Kasumi-1 (cell line): Measurements from ENCODE around the gene GNB1L.
A peak's percentile ranks its signal among the peaks of the same experiment; 100 is the strongest.
"Not testable (repeated sequence)": the region's sequence is repeated elsewhere in the genome, so short reads cannot be mapped to it uniquely, and the experiment has no call there.

Experiments
- DNase-seq, 2 experiments: peaks; one replicate each; lab custom pipeline; 2025; lab: John Stamatoyannopoulos, UW

GNB1L gene

DNA sequence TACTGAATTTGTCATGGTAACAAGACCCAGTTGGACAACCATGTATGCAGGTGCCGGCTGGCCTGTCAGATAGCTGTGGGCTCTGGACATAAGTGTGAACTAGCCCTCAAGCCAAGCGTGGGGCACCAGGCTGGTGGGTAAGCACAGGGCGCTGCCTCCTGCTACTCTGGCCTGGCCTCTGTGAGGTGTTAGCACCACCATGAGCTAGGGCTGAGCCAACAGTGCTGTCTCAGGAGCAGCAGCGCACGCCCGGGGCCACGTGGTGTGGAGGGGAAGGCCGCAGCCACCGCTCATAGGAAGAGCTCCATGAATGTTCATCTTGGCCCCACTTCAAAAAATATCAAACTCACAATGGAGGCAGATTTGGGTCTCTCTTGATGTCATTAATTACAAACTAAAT, 35.3 kb upstream of the GNB1L start:
- no peak for DNase-seq

DNA sequence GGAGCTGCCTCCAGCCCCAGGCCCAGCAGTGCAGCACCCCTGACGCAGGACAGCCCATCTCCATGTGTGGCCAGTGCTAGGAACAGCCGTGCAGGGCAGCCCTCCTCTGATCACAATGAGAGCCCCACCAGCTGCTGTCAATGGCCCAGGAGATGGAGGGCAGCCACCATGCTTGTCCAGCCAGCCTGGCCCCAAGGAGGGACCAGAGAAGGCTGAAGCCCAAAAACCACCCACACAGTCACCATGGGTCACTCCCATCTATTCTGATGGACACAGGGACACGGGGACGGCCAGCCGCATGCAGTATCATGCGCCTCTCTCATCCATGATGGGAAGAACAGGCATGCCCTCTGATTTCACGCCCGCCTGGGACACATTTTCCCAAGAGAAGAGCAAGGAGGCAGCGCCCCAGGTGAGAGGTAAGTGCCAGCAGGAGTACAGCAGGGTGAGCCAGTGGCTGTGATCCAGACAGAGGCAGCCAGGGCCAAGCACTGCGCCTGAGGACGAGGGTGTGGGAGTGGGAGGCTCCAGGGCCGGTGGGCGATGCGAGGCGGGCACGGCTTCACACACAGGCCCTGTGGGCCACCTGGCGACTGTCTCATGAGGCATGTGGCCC, 33.6 kb upstream of the GNB1L start:
- DNase-seq, result no peak

DNA sequence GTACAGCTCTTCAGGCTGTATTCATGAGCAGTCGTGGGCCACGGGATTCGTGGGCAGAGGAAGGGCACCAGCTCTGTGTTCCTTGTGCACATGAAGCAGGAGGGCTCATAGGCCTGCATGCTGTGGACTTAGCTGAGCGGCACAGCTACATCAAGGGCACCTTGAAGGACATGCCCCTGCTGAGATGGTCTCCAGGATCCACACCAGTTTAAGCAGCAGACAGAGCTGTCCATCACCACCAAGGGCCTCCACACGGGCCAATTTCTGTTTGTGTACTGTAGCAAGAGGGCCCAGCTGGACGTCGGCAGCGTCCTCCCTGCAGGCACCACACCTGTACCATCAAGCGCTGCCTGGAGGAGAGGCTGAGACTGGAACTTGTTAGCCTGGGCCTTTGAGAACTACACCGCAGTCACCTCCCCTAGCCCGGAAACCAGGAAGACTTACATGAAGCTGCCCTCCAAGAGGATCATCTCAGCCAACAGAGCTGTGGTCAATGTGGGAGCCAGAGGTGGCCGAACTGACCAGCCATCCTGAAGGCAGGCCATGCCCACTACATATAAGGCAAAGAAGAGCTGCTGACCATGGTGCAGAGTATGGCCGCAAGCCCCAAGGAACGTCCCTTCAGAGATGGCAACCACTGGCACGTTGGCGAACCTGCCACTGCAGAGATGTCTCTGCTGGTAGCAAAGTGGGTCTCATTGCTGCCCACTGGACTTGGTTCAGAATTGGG, 32.7 kb upstream of the GNB1L start:
- DNase-seq, result no peak

DNA sequence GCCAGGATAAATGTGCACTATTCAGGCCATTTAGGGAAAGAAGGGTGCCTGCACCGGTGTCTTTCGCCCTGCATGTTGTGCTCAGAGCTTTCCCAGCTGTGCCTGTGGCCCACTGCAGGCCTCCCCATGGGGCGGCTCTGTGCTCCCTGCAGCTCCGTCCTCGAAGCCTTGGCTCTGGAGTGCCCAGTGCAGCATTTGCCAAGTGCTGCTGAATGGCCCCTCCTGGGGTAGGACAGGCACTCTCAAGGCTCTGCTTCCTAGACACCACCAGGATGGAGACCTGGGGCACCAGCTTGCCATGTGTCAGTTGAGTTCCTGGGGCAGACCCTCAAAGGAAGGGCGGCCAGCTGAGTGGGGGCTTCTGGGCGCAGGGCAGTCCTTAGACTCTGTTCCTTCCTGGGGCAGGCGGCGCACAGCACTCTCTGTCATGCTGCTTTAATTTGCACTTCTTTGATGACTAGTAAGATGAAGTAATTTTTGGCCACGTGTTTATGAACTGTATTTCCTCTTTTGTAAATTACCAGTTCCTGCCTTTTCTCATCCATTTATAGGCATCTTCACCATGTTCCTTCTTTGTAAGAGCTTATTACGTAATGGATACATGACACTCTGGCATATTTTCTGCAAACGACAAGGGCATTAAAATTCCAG, 32.1 kb upstream of the GNB1L start:
- DNase-seq, result peak; percentile 97 to 99

DNA sequence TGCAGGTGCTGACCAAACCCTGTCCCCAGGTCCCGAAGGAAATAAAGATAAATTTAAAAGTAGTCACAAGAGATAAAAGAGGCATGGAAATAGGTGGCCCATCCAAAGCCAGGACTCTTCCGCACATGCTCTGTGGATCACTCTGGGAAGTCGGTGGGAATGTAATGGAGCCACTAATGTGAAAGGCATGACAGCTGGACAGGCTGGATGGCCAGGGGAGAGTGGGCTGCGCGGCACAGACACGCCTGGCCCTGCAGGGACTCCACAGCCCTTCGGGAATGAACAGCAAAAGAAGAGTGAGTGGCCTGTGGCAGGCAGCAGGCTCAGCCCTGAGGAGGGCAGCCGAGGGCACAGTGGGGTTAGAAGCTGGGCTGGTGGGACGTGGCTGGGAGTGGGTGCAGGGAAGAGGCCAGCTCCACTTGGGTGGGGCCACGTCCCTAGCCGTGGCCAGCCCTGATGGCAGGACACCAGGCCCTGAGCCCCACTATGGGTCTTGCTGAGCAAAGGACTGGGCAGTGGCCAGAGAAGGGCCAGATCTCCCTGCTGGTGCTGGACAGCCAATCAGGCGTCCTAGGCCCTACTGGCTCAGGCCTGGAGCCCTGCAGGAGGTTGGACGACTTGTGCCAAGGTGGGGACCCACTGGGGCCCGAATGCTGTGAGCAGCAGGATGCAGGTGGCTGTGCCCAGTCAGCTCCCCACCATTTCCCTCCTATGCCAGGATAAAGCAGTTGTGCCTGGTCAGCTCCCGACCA, 31.3 kb upstream of the GNB1L start:
- no peak for DNase-seq

DNA sequence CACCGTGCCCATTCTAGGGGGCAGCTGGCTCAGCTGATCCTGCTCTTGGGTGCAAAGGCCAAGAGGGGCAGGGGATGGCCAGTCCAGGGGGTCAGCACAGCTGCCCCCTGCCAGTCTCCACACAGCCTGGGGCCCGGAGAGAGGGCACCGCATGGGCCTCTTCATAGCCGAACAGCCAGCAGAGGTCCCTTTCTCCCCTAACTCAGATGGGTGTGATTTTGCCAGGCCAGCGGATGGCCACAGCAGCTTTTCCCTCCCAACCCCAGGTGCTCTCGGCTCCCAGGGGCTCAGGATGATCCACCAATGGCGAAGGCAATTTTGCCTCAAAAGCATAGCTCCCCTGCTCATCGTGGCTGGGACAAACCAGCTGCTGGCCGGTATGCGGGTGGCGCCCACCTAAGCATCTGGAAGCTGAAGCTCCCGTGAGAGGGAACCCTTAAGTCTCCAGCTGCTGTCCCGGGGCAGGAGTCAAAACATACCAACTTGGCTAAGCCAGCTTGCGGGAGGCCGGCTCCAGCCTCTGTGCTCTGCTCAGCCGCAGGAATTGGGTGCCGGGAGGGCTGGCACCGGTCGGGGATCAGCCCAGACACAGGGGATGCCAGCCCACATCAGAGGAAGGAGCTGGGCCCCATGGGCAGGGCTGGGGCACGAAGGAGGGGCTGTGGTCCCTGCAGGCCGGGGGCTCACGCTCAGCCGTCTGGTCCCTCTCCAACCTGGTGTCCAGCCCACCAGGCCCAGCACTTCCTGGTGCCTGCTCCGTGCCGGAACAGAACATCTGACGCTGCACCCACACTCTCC, 30.5 kb upstream of the GNB1L start:
- DNase-seq, result no peak

DNA sequence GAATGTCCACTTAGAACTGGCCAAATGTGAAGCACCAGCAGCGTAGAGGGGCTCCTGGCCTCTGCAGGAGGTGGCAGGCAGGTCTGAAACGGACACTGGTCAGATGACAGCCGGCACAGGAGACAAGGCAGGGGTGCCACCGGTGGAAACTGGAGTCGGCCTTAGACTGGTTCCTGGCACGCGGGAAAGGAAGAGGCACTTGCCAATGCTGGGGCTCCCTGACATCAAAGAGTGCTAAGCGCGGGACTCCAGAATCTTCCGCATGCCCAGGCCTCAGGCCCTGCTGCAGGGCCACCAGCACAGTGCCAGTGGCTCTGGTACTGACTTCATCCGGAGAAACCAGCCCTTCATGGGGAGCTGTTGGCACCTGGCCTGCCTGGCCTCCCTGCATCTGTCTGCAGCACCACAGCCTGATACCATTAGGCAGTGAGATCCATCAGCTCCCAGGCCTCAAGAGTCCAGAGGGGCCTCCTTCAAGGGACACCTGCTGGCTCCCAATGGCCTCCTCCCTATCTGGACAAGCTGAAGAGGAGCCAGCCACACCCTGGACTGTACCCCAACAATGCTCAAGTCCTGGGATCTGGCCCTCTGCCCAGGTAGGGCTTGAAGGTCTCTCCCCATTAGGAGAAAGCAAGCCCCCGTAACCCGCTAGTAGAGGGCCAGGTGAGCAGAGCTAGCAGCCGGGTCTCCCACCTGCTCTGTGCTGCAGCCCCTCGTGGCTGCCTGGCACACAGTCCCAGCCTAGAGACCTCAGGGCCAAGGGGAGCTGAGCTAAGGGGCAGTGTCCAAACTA, 29.7 kb upstream of the GNB1L start:
- no peak for DNase-seq

DNA sequence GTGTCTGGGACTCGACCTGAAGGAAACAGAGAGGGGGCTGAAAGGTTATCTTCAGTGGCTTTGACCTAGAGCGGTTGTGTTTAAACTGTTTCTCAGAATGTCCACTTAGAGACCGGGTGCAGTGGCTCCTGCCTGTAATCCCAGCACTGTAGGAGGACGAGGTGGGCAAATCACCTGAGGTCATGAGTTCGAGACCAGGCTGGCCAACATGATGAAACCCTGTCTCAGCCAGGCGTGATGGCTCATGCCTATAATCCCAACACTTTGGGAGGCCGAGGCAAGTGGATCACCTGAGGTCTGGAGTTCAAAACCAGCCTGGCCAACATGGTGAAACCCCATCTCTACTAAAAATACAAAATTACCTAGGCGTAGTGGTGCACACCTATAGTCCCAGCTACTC, 28.8 kb upstream of the GNB1L start:
- not testable (repeated sequence) for DNase-seq

DNA sequence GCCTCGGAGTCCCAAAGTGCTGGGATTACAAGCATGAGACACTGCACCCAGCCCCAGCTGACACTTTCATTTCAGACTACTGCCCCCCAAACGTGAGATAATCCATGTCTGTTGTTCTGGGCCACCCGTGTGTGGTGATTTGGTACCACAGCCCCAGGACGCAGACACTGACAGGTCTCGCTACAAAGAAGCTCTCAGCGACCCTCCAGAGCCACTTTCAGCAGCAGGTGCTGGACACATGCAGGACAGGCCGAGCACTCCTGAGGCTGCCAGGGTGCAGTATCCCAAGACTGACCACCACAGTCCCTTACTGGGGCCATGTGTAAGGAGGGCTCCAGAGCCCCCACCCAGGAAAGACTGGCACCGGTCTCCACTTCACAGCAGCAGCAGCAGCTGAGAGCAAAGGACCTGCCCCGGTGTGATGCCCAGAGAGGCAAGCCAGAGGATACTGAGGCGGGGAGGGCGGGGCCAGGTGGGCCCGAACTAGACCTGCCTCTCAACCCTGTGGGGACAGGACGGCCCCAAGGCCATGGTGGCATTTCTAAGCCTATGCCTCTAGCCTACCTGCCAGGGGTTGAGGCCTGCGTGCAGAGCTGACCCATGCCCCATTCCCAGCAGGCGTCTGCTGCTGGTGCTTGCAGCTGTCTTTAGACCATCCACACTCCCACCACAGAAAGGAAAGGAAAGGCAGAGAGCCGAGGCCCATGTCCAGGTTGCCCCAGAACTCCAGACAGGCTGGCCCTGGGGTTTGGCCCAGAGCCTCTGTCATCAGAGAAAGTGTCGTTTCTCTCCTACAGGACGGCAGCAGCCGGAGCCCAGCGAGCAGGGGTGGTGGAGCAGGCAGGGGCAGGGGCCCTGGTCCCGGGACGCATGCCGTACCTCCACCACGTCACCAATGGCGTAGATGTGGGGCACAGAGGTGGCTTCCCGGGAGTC, 28.0 kb upstream of the GNB1L start:
- DNase-seq, result no peak

DNA sequence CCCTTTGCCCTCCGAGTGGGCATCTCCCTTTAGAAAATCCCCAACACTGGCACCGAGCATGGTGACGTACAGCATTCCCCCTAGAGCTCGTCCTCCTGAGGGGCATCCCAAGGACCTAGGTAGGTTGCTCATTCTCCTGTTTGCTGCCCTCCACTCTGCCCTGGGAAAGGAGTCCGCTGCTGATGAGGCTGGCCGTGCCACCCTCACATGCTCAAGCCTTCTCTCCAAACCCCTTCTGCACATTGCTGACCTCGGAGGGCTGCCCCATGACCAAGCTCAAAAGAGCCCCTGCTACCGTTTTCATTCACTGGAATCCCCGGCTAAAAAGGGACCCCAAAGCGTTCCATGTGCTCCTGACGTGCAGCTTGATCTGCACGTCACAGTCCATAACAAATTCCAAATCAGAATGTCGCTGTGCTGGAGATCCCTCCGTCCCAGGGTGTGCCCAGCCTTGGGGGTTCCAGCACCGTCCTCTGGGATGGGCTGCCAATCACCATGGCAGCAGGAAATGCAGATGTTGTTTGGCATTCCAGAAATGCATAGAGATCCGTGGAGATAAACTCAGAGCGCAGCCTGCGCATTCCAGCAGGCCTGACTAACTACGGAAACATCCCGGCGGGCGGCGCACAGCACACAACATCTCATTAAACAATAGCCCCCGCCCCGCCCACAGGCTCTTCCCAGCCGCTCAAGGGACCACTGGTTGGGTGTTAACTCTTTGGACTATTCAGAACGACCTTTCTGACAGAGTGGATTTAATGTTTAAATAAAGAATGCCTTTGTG, 26.3 kb upstream of the GNB1L start:
- DNase-seq, result no peak

DNA sequence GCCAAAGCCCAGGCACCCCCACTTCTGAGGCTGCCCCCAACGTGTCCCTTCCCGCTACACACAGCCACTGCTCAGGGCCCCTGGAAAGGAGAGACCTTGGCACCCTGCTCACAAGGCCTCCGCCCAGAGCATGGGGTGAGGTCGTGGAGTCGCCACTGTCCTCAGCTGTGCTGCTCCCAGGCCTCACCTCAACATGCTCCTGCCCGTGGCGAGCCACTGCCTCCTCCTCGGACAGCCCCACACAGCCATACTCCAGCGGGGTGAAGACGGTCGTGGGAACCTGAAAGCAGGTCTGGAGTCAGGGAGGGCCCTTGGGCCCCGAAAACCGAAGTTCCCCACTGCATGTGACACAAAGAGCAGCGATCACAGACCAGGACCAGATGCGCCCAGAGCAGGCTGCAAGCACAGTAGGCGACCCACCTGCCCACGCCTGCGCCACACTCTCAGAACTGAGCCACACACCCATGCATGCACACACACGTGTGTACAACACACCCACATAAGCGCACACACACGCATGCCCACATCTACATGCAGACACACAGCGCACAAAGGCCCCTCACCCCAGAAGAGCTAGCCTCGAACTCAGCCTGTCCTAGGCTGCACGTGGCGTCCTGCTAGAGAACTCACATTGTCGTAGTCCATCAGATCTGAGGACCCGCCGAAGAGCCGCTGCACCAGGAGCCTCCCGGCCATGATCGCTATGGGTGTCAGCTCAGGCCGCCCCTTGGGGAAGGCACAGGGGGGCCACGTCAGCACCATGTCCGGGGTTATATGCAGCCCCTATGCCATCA, 25.5 kb upstream of the GNB1L start:
- DNase-seq, result no peak

DNA sequence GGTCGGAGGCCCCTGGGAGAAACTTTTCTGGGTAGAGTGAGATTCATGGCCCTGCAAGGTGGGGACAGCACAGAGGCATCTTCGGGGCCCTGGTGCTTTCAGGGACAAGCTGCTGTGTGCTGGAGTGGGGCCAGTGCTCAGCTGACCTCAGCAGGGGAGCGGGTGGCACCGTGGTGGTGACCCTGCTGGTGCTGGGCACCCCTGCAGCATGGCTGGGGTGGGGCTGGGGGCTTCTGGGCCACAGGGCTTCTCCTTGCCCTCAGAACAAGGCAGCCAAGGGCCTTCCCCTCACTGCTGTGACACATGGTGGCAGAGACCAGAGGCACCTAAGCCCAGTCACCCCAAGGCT, 24.9 kb upstream of the GNB1L start:
- no peak for DNase-seq

DNA sequence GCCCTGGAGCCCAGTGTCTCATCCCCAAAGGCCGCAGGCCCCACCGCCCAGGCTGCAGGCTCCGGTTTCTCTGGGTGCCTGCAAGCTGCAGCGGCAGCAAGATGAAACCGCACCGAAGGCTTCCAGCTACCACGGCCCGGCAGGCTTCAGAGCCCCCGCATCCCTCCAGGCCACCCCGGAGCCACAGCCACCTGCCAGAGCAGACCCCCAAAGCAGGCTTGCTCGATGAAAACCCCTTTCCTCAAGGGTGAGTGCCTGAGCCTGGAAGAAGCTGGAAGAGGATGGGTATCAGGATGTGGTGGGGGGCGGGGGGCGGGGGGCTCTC, 24.5 kb upstream of the GNB1L start:
- DNase-seq, result no peak

DNA sequence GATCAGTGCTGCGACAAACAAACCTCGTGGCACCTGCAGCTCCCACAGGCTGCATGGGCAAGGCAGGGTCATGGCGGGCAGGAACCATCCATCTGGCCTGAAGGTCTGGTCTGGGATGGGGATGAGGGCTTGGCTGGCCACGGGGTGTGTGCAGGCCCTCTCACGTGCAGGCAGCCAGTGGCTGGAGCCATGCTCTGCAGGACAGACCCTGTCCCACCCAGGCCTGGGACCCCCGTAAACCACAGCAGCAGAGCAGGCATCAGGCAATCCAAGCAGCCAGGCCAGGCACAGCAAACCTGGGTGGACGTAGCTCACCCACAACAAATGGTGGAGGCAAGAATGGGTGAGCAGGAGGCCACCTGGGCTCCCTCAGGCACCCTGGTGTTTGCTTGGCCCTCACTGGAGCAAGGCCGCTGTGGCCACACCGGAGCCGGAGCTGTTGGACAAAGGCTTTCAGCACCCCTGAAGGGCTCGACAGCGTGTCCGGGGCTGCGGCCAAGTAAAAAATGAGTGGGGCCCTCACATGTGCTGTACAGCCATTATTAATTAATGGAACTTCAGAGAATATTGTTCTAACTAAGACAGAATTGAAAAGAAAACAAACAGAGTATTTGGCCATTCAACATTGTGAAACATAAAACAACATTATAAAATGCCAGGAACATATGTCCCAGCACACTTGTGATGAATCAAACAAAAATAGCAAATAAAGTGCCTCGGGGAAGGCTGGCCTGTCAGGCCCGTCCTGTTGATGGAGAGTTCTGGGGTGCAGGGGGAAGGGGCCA, 24.0 kb upstream of the GNB1L start:
- no peak for DNase-seq

DNA sequence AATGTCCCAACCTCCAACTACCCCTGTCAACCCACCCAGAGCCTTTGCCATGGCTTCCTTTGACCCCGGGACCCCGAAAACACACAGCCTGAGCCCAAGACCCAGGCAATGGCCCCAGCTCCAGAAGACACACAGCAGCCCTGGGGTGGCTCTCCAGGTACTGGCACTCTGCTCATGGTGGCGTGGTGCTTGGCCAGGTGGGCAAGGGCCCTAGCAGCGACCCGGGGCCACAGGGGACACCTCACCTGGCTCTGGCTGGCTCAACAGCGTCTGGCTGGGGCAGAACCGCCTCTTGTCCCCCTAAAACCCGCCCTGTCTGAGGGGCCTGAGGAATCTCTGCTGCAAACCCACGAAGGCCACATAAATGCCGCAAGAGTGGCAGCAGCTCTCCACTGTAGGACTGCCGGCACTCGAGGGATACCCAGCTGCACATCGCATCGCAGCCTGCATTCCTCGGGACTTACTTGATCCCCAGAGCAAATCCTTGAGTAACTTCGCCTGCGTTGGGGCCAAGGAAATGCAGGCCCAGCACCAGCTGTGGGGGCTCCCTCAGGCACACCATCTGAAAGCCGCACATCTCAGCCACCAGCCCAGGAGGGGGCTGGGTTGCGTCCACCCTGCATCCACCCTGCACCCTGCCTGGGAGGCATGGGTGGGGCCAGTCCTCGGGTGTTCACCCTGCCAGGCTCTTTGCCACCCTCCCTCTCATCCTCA, 23.1 kb upstream of the GNB1L start:
- no peak for DNase-seq

DNA sequence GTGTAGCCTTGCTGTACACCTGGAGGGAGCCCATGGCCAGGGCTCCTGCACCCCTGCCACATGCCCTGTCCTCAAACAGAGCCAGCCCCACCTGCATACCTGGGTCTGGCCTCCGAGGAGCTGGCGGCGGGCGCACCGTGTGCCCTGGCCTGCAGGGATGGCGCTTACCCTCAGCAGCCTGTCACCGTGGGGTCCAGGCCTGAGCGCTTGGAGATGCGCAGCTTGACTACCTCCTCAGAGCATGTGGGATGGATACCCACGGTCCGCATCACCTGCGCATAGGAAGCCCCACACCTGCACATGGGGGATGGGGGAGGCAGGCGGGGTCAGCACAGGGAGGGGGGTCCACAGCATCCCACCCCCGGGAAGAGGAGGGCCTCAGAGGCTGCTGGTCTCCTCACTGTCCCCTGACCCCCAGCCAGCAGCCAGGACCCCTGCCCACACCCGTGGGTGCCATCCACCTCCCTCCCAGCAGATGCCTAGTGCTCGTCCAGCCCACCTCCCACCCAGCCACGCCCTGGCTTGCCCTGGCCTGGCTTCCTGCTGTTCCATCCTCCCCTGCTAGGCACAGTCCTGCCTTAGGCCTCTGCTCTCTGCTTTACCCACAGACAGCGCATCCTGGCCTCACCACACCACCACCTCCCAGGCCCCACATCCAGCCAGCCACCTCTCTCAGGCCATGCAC, 22.4 kb upstream of the GNB1L start:
- DNase-seq, result no peak
